ENCODE measurements around the gene LRMDA.

LRMDA gene

DNA sequence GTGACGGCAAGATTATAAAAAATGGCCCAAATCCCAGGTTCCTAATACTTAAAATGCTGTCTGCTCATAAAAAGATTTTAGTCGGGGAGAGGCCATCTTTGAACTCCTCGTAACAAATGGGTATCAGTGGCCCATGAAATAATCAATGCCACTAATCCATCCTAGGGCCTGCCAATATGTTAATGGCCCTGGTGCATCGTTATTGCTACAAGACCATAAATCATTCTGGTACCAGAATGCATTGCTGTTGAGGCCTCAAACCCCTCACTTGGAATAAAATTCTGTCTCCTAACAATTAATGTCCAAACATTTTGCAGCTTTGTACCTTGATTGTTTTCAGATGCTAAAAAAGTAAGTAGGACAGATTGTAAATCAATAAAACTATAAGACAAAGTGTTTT lies 290.6 kb downstream of the LRMDA start:
- H4K20me1 ChIP-seq (ENCODE audit: insufficient read depth, low read length, poor library complexity, severe bottlenecking), result no peaks in the 10 kb centered on the region
- no peak overlapping the region for H3K4me2 ChIP-seq (ENCODE audit: low read depth, low read length, poor library complexity, severe bottlenecking)
- H3K9ac ChIP-seq (ENCODE audit: low read depth, low read length, poor library complexity, severe bottlenecking), result no peak overlapping the region
- no peaks in the 10 kb centered on the region for H3K36me3 ChIP-seq (ENCODE audit: insufficient read depth, low read length)
- no peak overlapping the region for H3K4me3 ChIP-seq (ENCODE audit: low read length, poor library complexity, severe bottlenecking)
- H3K4me1 ChIP-seq (ENCODE audit: insufficient read depth, low read length, poor library complexity, severe bottlenecking), result peaks cover 71% of the 10 kb centered on the region
- H3F3A ChIP-seq (ENCODE audit: low read depth), result 0 out of 2 replicates have a peak, but pooled peaks cover 12% of the 10 kb centered on the region
- H3K79me2 ChIP-seq (ENCODE audit: insufficient read depth, low read length), result no peaks in the 10 kb centered on the region
- H3K27me3 ChIP-seq (ENCODE audit: insufficient read depth, low read length, poor library complexity, severe bottlenecking), result no peaks in the 10 kb centered on the region
- H3K9me2 ChIP-seq (replicated peaks; ENCODE audit: low read depth, low read length), result no peaks in the 10 kb centered on the region
- TF ChIP-seq EZH2phosphoT487 (IDR thresholded peaks at IDR 0.05; ENCODE audit: borderline replicate concordance), result no peak
- TF ChIP-seq, protein P1, sequence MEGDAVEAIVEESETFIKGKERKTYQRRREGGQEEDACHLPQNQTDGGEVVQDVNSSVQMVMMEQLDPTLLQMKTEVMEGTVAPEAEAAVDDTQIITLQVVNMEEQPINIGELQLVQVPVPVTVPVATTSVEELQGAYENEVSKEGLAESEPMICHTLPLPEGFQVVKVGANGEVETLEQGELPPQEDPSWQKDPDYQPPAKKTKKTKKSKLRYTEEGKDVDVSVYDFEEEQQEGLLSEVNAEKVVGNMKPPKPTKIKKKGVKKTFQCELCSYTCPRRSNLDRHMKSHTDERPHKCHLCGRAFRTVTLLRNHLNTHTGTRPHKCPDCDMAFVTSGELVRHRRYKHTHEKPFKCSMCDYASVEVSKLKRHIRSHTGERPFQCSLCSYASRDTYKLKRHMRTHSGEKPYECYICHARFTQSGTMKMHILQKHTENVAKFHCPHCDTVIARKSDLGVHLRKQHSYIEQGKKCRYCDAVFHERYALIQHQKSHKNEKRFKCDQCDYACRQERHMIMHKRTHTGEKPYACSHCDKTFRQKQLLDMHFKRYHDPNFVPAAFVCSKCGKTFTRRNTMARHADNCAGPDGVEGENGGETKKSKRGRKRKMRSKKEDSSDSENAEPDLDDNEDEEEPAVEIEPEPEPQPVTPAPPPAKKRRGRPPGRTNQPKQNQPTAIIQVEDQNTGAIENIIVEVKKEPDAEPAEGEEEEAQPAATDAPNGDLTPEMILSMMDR (conservative IDR thresholded peaks at IDR 0.05; ENCODE audit: low read length), result no peak
- H2AFZ ChIP-seq (ENCODE audit: low read length), result no peak overlapping the region
- no peaks in the 10 kb centered on the region for H3K9me3 ChIP-seq (ENCODE audit: insufficient read depth, low read depth, low read length)

DNA sequence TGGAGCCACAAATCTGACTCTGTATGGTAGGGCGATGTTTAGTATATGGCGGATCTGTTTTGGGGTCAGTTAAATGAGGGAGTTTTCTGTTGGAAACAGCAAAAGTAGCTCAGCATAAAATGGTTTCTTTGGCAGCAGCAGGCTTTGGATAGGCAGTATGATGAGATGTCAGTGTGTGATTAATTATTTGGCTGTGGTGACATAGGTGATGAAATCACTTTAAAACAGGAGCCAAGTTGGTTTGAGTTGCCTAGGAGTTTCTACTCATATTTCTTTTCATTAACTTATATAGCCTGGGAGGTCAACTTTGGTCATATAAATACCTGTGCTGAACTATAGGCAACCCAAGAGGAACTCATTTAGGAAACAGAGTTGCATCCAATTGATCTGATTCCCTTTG lies 291.2 kb downstream of the LRMDA start:
- H3K4me2 ChIP-seq (ENCODE audit: low read depth, low read length, poor library complexity, severe bottlenecking), result peak overlapping the region; percentile 51

DNA sequence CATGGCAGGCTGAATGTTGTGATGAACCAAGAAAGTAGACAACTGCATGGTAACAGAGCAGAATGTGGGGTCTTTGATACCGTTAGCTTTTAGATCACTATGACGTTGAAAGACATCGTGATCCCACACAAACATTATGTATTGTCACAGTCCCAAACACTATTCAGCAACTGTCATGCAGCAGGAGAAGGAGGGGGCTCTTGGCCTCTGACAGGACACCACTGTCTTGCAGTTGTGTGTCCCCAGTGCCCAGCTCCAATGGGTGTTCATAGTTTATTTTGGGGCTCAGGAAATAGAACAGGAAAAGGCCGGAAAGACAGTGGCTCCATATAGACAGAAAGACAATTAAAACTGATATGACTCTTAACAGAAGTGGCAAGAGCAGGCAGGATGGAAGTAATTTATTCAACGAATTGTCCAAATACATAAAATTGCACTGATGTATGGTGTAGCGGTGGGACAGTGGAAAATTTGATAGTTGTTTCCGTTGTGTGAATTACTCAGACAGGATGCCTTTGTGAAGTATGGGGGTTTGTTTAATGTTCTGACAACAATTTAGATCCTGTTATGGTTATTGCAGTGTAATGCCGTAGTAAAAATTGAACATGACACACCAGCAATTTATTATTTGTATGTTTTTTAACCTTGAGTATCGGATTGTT lies 292.0 kb downstream of the LRMDA start:
- no peaks in the 10 kb centered on the region for H3K9me3 ChIP-seq (ENCODE audit: insufficient read depth, low read depth, low read length)

More for the DNA sequence above, 291.2 kb downstream of the LRMDA start:
- Histone ChIP-seq H3K36me3 (ENCODE audit: insufficient read depth, low read length) (no peaks in the 10 kb centered on the region), H3K9ac (ENCODE audit: low read depth, low read length, poor library complexity, severe bottlenecking) (no peak overlapping the region), H3K27me3 (ENCODE audit: insufficient read depth, low read length, poor library complexity, severe bottlenecking) (no peaks in the 10 kb centered on the region), H3K4me1 (ENCODE audit: insufficient read depth, low read length, poor library complexity, severe bottlenecking) (peaks cover 67% of the 10 kb centered on the region), H4K20me1 (ENCODE audit: insufficient read depth, low read length, poor library complexity, severe bottlenecking) (no peaks in the 10 kb centered on the region), H3K9me2 (replicated peaks; ENCODE audit: low read depth, low read length) (no peaks in the 10 kb centered on the region), H3F3A (ENCODE audit: low read depth) (0 out of 2 replicates have a peak, but pooled peaks cover 12% of the 10 kb centered on the region), H3K9me3 (ENCODE audit: insufficient read depth, low read depth, low read length) (no peaks in the 10 kb centered on the region), H3K79me2 (ENCODE audit: insufficient read depth, low read length) (no peaks in the 10 kb centered on the region), H3K4me3 (ENCODE audit: low read length, poor library complexity, severe bottlenecking) (no peak overlapping the region), H2AFZ (ENCODE audit: low read length) (no peak overlapping the region)
- no peak for TF ChIP-seq EZH2phosphoT487 (IDR thresholded peaks at IDR 0.05; ENCODE audit: borderline replicate concordance)
- TF ChIP-seq, protein P1 (conservative IDR thresholded peaks at IDR 0.05; ENCODE audit: low read length), result no peak

More for the DNA sequence above, 292.0 kb downstream of the LRMDA start:
- TF ChIP-seq EZH2phosphoT487 (IDR thresholded peaks at IDR 0.05; ENCODE audit: borderline replicate concordance), result peak; percentile 62; the same call in 1 of the 2 replicates
- TF ChIP-seq, protein P1 (conservative IDR thresholded peaks at IDR 0.05; ENCODE audit: low read length), result no peak
- no peaks in the 10 kb centered on the region for H3K79me2 ChIP-seq (ENCODE audit: insufficient read depth, low read length)
- H3K9ac ChIP-seq (ENCODE audit: low read depth, low read length, poor library complexity, severe bottlenecking), result peak overlapping the region; percentile 45
- no peaks in the 10 kb centered on the region for H3K9me2 ChIP-seq (replicated peaks; ENCODE audit: low read depth, low read length)
- peak overlapping the region; percentile 51 for H3K4me2 ChIP-seq (ENCODE audit: low read depth, low read length, poor library complexity, severe bottlenecking)
- H3F3A ChIP-seq (ENCODE audit: low read depth), result 0 out of 2 replicates have a peak, but pooled peaks cover 12% of the 10 kb centered on the region
- H2AFZ ChIP-seq (ENCODE audit: low read length), result no peak overlapping the region
- no peaks in the 10 kb centered on the region for H4K20me1 ChIP-seq (ENCODE audit: insufficient read depth, low read length, poor library complexity, severe bottlenecking)
- no peaks in the 10 kb centered on the region for H3K36me3 ChIP-seq (ENCODE audit: insufficient read depth, low read length)
- peak overlapping the region; percentile 5 for H3K4me3 ChIP-seq (ENCODE audit: low read length, poor library complexity, severe bottlenecking)
- H3K4me1 ChIP-seq (ENCODE audit: insufficient read depth, low read length, poor library complexity, severe bottlenecking), result peaks cover 59% of the 10 kb centered on the region
- H3K27me3 ChIP-seq (ENCODE audit: insufficient read depth, low read length, poor library complexity, severe bottlenecking), result no peaks in the 10 kb centered on the region

Data from Loucy (cell line).